GDM1 (cell line): Measurements from ENCODE around the gene NCAM1.

ENCODE experiments used
- DNase-seq: peaks from one replicate; lab custom pipeline; 2025; lab: John Stamatoyannopoulos, UW

The NCAM1 gene

DNA sequence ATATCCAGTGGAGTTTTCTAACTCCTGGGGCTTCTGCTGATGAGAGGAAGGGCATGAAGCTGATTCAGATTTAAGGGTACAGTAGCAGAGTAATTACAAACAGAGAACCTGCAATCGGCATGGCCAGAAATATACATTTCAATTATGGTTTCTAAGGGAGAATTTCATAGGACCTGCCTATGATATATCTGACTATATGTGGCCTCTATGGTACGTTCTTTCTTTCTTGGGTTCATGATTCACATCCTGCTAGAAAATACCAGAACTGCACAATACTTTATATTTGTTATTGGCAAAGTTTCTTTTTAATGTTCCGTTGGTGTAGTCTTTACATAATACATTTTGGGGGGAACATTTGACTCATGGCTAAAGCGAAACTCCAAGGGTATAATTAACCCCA lies 290.1 kb downstream of the NCAM1 start:
- DNase-seq, result no peak

DNA sequence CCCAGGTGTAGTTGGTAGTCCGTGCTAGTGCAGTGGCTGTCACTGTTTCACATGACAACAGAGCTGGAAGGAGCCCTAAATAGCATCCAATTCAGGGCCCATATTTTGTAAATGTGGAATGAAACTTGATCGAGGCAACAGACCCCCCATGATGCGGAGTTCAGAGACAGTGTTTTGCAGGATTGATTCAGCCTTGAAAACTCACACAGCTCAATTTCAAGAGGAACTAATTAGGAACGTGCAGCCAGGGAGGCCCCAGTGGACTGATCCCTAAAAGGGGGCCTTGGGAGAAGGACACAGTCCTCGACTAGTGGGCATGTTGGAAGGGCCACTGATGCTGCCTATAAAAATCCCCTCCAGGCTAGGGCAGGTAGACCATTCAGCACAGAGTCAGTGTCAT lies 292.2 kb downstream of the NCAM1 start:
- no peak for DNase-seq

DNA sequence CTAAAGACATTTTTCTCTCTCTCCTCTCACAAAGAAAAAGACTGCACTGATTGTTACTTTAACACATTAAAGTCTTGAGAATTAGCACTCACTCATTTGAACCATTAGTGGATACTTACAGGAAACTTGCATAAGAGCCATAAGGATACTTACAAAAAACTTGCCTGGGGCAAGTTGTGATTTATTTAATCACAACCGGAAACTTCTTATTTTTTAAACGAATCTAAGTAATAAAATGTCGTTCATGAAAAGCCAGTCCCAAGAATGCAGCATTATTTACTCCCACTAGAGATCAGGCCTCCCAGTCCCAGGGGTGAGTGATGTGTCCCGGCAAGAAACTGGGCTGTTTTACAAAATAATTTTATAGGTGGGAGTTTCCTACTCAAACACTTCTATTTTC lies 293.9 kb downstream of the NCAM1 start:
- DNase-seq, result no peak

DNA sequence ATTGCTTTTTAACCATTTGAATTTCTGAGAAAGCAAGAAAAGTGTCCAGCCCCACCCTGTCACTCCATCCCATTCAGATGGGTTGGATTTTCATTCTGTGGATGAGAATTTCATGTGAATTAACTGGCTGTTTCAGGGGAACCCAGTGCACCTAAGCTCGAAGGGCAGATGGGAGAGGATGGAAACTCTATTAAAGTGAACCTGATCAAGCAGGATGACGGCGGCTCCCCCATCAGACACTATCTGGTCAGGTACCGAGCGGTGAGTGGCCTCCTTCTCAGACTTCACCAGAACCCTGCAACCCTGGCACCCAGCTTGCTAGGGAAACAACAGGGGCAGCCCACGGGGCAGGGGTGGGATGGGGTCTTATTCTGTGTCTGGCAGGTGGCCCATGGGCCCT lies 294.5 kb downstream of the NCAM1 start:
- no peak for DNase-seq

DNA sequence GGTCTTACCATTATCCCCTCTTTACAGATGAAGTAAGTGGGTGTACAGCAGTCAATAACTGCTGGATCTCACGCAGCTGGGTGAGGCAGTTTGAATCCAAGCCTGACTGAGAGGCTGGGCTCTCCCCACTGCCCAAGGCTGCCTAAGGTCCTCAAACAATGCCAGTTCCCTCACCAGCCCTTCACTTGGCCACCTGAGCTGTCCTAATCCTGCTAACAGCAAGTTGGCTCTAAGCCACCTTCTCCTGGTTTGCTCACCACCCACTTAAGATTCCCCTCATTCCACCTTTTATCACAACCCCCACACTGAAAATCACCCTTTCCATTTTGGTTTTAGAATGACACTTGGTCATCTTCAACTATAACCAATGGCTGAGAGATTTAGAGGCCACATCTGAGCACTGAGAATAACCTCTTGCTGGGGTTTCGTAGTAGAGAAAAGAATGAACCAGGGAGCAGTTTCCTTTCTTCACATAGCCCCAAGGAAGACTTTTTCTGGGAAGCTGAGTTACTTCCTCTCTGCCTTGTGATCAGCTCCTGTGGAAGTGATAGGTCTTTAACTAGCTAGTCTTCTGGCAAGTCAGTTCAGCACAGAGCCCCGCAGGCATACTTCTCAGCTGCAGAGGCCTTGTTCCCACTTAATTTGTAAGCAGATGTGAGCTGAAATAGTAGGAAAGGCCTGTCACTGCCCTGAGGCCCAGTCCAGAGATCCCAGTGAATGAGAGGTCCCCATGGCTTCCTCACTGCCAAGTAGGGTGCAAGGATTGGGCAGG lies 295.4 kb downstream of the NCAM1 start:
- no peak for DNase-seq

DNA sequence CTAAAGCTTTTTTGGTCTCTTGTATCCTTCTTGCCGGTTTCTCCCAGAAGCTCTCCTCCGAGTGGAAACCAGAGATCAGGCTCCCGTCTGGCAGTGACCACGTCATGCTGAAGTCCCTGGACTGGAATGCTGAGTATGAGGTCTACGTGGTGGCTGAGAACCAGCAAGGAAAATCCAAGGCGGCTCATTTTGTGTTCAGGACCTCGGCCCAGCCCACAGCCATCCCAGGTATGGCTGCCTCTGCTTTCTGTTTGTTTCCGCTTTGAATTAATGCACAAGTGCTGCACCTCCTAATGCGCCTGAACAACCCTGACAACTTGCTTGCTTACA lies 298.8 kb downstream of the NCAM1 start:
- DNase-seq, result no peak

DNA sequence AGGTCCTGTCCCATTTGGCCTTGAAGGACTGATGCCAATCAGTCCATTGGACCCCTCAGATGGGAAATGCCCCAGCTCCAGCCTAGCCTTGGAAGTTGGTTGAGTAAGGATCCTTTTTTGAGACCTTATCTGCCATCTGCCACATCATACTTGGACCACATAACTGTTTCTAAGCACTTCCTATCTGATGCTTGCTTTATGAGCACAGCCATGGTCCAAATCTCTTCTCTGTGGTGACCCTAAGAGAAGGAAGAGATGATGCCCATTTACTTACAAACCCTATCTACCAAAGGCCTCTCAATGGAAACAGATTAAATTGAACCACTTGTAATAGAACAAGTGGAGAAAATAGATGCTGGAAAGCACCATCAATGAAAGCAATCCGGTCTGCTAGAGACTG lies 299.3 kb downstream of the NCAM1 start:
- no peak for DNase-seq

DNA sequence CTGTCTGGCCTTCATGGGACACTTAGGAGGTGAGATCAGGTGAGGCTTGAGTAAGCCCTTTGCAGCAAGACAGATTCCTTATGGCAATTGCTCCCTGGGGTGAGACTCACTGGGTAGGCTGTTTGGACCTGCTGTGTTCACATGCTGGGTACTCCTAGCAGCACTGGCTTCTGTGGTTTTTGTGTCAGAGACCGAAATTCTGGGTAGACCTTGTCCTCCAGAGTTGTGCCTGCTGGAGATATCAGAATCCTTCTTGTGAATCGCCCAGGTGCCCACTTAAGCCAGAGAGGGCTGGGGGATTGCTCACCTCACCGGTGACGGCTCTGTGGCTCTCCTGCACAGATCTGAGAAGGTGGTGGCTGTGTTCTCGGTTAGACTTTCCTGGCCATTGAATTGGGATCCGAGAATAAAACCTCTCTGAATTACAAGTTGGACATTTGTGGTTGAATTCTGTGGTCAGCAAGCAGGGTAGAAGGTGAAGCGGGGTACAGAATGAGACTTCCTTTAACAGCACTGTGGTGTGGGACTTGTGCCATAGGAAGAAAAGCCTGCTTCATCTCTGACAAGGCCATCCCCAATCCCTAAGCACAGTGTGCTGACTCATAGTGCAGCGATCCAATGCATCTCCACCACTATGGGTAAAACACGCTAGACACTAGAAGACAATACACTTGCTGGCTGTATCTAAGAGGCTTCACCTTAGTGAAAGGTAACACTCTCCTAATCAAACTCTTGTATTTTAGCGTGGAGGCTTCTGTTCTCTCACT lies 300.7 kb downstream of the NCAM1 start:
- no peak for DNase-seq

- DNase-seq, result no peak
These were observed 301.4 kb downstream of the NCAM1 start for GRCh38 chr11:113262594-113262993.

- no peak for DNase-seq
These were observed 302.4 kb downstream of the NCAM1 start for GRCh38 chr11:113263458-113264259.

GRCh38 chr11:113265362-113265761 lies 304.1 kb downstream of the NCAM1 start:
- DNase-seq, result no peak

GRCh38 chr11:113267493-113267892 lies 306.3 kb downstream of the NCAM1 start:
- no peak for DNase-seq

GRCh38 chr11:113269096-113269495 lies 307.9 kb downstream of the NCAM1 start:
- no peak for DNase-seq

GRCh38 chr11:113269636-113270035 lies 308.4 kb downstream of the NCAM1 start:
- no peak for DNase-seq

DNA sequence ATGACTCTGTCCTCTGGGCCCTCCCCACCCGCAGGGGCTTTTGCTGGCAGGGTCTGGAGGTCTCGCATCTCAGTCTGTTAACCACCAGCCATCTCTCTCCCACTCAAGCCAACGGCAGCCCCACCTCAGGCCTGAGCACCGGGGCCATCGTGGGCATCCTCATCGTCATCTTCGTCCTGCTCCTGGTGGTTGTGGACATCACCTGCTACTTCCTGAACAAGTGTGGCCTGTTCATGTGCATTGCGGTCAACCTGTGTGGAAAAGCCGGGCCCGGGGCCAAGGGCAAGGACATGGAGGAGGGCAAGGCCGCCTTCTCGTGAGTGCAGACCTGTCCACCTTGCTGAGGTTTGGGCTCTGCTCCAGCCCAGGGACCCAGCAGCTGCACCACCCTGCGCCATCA lies 308.9 kb downstream of the NCAM1 start:
- no peak for DNase-seq

- no peak for DNase-seq
These were observed 310.5 kb downstream of the NCAM1 start for GRCh38 chr11:113271551-113272245.

- no peak for DNase-seq
These were observed 311.1 kb downstream of the NCAM1 start for GRCh38 chr11:113272281-113272680.

GRCh38 chr11:113272927-113273615 lies 311.9 kb downstream of the NCAM1 start:
- no peak for DNase-seq

GRCh38 chr11:113273720-113274119 lies 312.5 kb downstream of the NCAM1 start:
- DNase-seq, result no peak

GRCh38 chr11:113274713-113275582 lies 313.7 kb downstream of the NCAM1 start:
- no peak for DNase-seq

DNA sequence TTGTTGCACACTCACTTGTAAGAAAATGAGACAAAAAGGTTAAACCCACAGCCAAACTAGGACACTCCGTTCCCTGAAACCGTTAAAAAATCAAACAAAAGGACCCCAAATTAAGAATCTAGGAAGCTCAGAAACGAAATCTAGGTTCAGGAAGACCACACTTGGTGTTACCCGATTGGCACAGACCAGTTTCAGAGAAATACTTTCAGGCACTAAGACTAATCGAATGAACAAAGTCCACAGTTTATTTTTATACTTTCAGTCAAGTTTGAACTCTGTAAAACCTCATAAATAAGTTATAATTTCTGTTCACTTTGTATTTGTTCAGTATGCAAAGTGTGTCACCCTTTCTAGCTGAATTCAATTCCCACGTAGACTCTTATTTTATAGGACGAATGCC lies 314.4 kb downstream of the NCAM1 start:
- no peak for DNase-seq
